ENCODE results near the gene BCL11B.

BCL11B gene

DNA sequence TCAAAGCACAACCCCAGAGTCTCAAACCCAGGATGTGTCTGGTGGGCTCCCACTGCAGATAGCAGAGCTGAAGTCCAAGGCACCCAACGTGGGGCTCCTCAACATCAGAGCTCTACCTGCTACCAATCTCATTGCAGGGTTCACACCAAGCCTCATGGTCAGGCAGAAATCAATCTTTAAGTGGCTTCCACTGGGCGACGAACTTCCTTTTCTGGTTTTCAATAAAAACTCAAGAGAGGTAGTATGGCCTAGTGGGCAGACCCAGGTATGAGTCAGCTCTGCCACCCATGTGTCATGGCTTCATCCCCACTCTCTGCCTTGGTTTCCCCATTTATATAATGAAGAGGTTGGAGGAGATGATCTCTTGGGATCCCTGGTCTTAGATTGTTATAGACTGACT, 47.0 kb downstream of the BCL11B start:
- DNase-seq (ENCODE audit: low read depth, low spot score): no peak

DNA sequence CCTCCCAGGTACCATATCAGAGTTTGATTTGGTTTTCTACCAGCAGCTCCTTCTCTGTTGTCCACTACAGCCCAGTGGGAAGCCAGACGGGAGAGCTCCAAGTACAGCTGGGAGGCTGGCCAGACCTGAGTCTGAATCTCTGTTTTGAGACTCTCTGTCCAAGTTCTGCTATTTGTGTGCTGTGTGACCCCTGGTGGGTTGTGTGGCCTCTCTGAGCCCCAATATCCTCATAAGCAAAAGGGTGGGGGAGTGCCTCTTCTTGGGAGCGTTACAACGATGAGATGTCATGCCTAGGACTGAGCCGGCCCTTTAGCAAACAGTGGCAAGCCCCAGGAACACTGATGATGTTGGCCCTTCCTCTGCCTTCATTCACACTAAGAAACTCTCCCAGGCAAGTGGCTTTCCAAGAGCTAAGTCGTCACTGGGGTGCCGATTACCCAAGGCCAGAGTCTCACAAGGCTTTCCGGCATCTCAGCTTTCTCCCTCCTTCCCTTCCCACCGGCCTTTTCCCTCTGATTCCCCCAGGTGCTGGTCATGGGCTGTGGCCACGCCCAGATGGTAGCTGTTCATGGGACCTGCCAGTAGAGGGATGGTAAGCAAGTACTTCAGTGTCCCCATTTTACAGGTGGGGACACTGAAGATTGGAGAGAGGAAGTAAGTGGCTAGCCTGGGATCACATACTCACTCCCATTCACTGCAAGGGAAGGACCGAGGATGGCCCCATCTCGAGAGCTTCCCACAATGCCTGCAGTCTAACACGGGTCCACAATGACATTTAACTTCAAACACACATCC, 47.7 kb downstream of the BCL11B start:
- no peak for DNase-seq (ENCODE audit: low read depth, low spot score)

DNA sequence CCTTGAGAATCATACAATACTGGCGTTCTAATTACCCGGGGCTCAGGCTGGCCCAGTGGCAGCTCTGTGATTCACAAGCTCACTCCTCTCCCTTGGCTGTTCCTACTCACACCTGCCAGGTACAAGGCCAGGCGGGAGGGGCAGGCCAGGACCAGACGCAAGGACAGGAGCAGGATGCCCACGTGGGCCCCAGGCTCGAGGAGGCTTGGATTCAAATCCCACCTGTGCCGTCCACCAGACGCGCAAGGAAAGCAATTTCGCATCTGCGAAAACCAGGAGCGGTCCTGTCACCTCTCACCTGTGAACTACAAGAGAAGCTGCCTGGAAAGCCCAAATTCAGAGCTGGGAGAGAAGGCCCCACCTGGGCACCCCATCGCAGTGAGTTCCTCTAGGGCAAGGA, 50.6 kb downstream of the BCL11B start:
- DNase-seq (ENCODE audit: low read depth, low spot score): no peak

DNA sequence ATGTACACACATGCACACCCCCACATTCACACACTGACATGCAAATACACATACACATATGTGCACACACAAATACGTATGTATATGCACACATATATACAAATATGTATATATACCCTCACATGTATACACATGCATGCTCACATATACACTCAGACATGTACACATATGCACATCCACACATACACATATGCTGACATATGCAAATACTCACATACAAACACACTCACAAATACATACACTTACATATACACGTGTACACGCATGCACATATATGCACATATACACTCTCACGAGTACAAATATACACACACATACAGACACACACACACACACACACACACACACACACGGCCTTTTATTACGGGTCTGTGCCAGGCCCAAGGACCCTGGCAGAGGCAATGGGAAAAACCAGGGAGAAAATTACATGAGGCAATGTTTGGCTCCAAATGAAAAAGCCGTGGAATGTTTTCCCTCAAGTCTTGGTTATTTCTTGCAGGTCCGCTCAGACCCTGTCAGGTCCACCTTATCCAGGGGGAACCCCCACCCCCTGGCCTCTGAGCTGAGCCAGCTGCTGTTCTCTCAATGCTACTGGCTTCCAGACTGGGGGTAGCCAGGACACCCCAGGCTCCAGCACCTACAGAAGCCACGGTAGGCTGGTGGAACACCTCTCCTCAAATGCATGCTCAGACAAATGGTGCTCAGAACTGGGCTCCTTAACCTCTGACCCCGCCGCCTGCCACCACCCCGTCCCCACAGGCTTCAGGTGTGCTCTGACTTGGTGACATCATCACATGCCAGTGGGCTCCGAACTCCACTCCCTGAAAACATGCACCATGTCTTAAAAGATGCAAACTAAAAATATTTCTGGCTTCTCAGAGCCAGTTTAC, 54.7 kb downstream of the BCL11B start:
- no peak for DNase-seq (ENCODE audit: low read depth, low spot score)

DNA sequence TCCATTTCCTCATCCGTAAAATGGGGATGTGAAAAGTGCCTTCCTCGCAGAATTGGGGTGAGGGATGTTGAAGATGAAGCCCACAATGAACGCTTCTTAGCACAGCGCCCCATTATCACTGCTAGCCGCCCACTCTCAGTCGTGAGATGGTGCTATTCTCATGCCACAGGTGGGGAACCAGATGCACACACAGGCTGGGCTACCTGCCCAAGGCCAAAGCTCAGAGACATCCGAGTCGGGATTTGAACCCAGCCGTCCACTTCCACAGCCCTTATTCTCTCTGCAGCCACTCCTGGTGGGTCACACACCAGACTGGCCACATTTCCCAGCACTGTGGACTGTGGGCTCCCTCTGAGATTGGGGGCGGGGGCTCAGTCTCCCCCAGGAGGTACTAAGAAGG, 55.8 kb downstream of the BCL11B start:
- DNase-seq (ENCODE audit: low read depth, low spot score): no peak

DNA sequence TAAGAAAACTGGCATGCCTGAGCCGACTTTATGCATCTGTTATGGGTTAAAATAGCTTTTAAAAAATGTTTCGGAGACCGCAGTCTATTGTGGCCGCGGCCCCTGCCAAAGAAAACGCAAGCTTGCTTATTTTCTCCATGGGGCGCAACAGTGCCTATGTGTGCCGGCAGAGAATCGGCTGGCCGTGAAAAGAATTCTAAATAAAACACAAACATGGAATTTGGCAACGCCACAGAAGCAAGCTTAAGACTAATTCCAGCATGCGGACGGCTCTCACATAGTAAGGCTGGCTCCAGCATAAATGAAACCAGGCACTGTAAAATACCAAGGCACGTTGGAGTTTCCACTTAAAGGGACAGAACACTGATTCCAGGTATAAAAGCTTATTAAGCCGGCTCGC, 56.7 kb downstream of the BCL11B start:
- no peak for DNase-seq (ENCODE audit: low read depth, low spot score)

DNA sequence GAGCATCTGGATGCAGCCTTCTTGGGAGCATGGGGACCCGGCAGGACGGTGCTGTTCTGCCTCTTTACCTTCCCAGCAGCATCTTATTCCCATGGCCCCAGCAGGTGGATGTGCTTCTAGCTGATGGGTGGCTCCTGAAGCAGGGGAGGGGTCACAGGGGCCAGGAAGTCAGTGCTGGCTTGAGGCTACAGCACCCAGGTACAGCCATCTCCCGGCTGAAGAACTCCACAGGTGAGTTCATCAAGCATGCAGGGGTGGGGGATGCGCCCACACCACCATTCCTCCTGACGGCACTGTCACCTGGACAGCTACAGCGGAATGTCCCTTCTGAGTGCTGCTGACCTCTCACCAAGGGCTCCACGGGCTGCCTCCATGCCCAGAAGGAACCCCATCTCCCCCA, 57.3 kb downstream of the BCL11B start:
- no peak for DNase-seq (ENCODE audit: low read depth, low spot score)

DNA sequence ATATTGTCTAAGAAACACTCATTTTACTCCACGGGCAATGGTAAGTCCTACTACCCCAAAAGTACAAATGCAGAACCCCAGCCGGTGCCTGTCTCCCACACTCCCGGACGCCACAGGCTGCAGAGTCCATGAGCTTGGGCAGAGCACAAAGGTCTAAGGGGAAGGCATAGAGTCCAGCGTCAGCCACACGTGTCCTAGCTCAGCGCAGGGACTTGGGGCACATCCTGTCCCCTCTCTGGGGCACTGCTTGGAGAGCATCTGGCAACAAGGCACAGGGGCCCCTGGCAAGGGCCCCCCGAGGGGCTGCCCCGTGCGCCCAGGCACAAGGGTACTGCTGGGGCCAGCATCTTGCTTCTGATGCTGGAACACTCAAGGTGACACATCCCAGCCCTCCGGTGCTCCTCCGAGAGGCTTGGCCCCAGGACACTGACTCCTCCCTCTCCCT, 58.4 kb downstream of the BCL11B start:
- DNase-seq (ENCODE audit: low read depth, low spot score): no peak

DNA sequence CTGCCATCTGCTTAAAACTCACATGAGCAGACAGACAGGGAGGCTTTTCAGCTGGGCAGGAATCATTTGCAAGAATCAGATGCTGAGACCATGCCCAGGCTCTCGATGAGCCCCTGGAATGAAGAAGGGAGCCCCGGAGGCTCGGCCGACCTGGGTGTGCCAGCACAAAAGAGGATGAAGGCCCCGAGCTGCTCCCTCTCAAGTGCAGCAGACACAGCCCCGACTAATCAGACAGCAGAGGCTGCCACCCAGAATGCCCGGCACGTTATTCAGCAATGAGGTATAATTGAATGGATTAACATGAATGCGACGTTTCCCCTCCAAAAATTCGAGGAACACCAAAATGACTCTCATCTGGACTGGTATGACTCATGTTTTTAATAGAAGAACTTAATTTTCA, 58.9 kb downstream of the BCL11B start:
- DNase-seq (ENCODE audit: low read depth, low spot score): no peak

DNA sequence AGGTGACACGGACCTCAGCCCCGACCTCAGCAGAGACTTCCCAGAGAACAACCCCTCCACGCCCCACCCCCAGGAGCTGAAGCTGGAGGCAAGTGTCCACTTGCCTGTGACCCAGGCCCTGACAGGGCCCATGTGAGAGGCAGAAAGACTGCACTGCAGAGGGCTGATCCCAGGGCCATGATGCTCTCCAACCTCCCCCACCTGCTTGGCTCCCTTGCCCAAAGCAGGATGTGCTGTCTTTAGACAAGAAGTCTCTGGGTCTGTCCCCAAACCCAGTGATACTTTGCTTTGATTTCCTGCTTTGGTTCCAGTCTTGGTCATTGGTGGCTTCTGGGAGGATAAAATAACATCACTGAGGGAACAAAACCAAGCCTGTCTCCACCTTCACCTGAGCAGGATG, 59.4 kb downstream of the BCL11B start:
- no peak for DNase-seq (ENCODE audit: low read depth, low spot score)

DNA sequence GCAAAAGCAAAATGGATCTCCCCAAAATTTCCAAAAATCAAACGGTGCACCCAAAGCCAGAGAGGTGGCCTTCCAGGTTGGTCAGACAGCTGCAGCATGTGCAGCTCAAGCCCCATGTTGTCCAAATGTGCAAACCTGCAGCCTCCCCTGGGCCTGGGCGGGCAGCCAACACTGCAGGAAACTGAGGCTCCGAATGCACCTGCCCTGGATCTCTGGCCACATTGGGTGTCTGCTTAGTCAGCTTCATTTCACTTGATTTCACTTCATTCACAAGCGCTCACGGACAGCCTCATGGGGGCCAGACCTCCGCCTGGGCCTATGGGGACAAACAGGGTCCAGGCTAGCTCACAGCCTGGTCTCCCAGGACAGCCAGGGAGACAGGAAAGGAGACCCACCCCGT, 59.8 kb downstream of the BCL11B start:
- no peak for DNase-seq (ENCODE audit: low read depth, low spot score)

DNA sequence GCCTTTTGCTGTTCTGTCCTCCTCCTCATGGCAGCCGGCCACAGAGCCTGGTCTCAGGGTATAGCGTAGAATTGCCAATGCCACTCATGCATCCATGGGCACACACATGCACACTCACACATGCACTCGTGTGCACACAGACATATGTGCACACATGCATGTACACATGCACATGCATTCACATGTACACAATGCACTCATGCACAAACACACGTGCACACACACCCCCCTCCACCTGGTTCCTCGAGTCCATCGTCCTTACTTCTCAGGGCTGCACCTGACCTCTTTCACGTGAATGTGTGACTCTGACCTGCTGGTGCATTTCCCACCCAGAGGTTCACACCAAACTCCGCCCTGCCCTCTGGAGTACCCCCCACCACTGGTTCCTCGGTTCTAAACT, 60.6 kb downstream of the BCL11B start:
- DNase-seq (ENCODE audit: low read depth, low spot score): no peak

DNA sequence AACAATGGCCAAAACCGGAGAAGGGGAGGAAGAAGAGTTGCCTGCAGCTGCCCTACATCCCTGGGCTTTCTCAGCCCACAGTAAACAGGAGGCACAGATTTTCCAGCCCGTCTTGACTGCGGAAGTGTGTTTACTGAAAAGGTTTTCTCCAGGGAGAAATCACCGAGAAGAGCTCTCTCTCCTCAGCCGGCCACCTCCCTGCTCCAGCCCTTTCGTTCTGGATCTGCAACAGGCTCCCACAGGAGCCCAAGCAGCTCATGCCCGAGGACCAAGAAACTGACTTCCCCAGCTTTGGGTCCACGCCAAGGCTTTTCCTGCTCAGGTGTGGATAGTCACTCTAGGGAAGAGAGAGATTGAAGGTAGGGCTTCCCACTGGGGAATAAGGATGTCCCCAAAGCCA, 61.7 kb downstream of the BCL11B start:
- no peak for DNase-seq (ENCODE audit: low read depth, low spot score)

DNA sequence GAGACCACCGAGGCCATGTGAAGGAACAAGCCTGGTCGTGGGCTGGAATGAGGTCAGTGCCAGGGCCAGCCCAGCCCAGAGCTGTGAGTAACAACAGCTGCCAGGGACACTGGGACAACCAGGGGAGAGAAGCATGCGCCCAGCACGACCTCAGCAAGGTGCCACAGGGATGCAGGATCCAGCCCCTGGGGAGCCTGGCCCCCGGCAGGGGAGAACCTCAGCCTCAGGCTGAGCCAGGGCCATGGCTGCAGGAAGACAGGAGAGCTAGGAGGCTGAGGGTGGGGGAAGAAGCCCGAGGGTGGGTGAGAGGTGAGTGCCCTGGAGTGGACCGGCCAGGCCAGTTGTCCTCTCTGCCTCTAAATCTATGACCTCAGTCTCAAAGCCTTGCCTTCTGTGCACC, 62.6 kb downstream of the BCL11B start:
- no peak for DNase-seq (ENCODE audit: low read depth, low spot score)

DNA sequence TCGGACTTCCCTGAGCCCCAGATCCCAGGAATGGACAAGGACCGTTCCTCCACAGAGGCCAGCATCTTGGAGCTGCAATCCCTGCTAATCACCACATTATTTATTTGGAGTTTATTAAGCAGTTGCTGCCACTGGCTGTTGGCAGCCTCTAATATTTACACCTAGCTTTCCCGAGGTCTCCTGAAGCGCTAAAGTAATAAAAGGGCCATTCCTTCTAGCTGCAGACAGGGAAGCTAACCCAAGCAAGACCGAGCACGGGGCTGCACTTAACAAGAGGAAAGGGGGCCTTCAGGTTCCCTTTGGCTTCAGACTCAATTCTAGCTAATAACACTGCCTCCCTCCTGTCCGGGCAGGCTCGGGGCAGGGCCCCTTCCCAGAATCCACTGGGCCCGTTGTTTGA, 63.7 kb downstream of the BCL11B start:
- DNase-seq (ENCODE audit: low read depth, low spot score): no peak

DNA sequence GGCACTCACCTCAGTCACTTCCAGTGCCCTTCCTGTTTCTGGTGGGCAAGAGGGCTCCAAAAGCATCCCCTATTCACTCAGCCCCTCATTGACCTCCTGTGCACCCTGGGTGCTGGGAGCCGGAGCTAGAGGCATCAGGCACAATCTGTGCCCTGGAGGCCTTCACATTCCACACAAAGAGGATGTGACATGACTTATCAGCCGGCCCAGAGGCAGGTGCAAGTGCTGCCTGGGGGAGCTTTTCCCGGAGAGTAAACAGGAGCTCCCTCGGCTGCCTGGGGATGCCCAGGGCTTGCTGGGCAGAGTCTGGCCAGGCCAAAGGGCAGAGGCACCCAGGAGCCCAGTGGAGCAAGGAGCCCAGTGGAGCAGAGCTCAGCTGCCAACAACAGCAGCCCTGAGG, 64.5 kb downstream of the BCL11B start:
- DNase-seq (ENCODE audit: low read depth, low spot score): no peak

DNA sequence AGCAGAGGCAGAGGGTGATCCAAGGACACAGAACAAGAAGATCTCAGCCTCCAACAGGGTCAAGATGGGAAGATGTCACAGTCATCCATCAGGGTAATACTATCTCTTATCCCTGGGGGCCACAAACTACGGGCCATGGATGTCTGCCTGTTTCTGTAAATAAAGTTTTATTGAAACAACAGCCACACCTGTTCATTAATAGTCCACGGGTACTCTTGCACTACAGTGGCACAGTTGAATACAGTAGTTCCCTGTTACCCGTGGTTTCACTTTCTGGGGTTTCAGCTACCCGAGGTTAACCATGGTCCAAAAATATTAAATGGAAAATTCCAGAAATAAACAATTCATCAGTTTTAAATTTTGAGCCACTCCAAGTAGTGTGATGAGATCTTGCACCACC, 65.9 kb downstream of the BCL11B start:
- DNase-seq (ENCODE audit: low read depth, low spot score): no peak

DNA sequence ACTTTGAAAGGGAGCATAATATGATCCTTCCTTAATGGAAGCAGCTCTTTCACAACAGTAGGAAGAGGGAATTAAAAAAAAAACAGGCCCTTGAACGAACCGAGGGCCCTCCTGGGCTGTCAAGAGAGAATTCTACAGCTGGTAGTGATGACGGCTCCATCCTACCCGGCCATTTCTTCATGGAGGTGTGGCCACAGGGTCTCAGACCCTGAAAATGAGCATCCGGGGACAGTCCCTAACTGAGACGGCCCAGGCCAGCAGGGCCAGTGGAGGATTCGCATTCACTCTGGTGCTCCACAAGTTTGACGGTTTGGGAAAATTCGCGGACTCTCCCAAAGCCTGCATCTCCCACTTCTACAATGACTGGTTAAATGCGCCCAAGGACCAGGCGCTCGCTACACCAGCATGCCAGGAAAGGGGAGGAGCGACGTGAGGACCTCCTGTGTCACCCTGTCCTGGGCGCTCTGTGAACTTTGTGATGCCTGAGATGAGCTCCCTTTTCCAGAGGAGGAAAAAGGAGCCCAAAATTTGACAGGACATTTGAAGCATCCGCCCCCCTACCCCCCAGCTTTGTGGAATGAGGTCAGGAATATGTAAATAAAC, 66.8 kb downstream of the BCL11B start:
- DNase-seq (ENCODE audit: low read depth, low spot score): no peak

DNA sequence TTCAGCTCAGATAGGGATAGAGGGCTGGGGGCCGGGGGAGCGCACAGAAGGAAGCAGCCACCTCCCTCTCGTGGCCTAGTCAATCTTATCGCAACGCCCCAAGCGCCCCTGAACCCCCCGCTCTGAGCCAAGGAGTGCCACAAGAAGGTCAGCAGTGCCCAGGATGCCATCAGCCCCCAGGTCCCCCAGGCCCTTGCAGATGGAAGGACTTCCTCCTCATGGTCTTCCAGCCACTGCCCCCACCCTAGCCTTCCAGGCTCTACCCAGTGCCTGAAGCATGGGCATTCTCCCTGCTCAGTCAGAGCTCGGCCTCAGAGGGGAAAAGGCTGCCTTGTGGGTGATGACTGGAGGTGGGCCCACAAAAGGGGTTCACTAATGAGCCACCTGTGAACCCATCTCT, 68.2 kb downstream of the BCL11B start:
- no peak for DNase-seq (ENCODE audit: low read depth, low spot score)

DNA sequence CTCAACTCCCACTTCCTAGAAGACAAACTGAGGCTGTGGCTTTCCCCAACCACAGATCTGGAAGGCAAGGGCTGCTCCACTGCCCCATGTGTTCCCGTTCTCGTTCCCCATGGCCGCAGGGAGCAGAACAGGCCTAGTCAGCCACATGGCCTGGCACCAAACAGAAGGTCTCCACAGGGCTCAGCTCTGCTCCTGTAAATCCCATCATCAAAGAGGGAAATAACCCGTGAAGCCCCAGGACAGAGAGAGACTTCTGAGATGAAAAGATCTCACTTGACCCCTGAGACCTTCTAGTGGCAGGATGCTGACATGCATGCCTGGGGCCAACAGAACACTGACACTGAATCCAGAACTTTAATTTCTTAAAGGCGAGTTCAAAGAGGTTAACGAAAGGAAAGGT, 68.9 kb downstream of the BCL11B start:
- no peak for DNase-seq (ENCODE audit: low read depth, low spot score)

DNA sequence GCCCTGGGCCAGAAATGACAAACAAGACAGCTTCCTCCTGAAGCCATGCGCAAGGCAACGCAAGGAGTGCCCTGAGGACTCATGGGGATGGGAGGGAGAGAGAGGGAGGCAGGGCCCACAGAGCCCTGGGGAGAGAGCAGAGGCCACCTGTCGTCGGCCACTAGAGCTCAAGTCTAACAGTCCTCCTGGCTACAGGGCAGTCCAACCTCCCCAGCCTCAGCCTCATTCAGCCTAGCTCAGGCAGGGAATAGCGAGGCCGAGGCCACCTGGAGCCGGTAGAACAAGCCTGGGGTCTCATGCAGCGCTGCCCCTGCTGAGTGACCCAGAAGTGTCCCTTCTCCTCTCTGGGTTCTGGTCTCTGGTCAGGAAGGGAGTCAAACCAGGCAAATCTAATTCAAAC, 69.5 kb downstream of the BCL11B start:
- no peak for DNase-seq (ENCODE audit: low read depth, low spot score)

DNA sequence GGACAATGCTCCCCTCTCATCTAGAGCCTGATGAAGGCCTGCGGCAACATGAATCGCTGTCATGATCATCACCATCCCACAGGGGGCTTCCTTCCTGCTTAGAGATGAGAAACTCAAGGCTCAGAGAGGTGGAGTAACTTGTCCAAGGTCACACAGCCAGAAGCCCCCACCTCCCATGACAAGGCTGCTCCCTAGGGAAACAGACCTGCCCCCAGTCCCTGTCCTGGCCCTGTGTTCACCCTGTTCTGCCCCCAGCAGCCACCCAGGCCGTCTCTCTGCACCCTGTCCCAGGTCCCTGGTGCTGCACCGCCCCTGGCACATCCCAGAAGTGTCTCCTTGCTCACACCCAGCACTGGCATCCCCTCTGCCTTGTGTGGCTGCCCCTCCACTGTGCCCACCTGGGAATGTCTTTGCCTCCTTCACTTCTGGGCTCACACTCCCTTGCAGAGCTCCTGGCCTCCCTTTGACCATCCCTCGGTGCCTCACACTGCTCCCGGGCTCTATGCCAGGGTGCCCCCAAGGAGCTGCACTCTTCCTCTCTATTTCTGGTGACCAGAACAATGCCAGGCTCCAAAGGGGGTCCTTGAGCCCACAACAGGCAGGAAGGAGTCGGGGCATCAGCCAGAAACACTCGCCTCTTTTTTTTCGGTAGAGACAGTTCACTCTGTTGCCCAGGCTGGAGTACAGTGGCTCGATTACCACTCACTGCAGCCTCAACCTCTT, 70.5 kb downstream of the BCL11B start:
- no peak for DNase-seq (ENCODE audit: low read depth, low spot score)
